A549 (cell line): ENCODE results near the gene C17orf75. TPM values are rescaled to one million over a fixed set of nuclear protein-coding genes. Genes with fewer than 3 reads are reported as not detected.

Experiments used
- ATAC-seq, 2 experiments: fragments of 200-7000 bp in 1 of 2; fragments of >200 bp in 1 of 2; cut with Nextera tagmentation in 1 of 2; cut with Tn5 transposase in 1 of 2; 3 replicates each; pipeline versions ENCODE4 v1.8.0 to v1.9.1; 2018 to 2020; ENCODE audit warnings: mild to moderate bottlenecking in 1 of 2, moderate library complexity in 1 of 2
- CTCF ChIA-PET: fragments of 300-600 bp; sonication (Branson Sonifier 250); formaldehyde crosslinking; extraction: SDS; loops from one replicate; lab custom pipeline; 2021; ENCODE audit warnings: antibody characterized with exemption, inconsistent platforms; lab: Yijun Ruan, JAX
- POLR2A ChIA-PET: fragments of 350-600 bp; formaldehyde crosslinking; extraction: SDS; loops from one replicate; lab custom pipeline; 2021; ENCODE audit warnings: antibody characterized with exemption, inconsistent platforms; lab: Yijun Ruan, JAX
- DNase-seq, 2 experiments: peaks; one replicate each; pipeline versions ENCODE4 v3.0.0 to v3.0.0-alpha.2; 2011 to 2016; ENCODE audit warnings: low read depth in 1 of 2, low spot score in 1 of 2
- FAIRE-seq: peaks from 2 replicates; lab custom pipeline; 2011; peaks lifted over from hg19 to GRCh38; lab: Jason Lieb, UNC
- H3K27ac ChIP-seq, 2 experiments: fragments of >200 bp; sonication (Bioruptor Twin); formaldehyde crosslinking; 3 replicates each; pipeline ENCODE4 v1.5.1; 2016 to 2017
- H3K4me1 ChIP-seq: fragments of >200 bp; sonication (Bioruptor Twin); formaldehyde crosslinking; 3 replicates; pipeline ENCODE4 v1.6.1; 2016
- H3K4me2 ChIP-seq: fragments of >200 bp; sonication (Bioruptor Twin); formaldehyde crosslinking; 3 replicates; pipeline ENCODE4 v1.6.1; 2016
- H3K4me3 ChIP-seq: fragments of >200 bp; sonication (Bioruptor Twin); formaldehyde crosslinking; 3 replicates; pipeline ENCODE4 v1.5.1; 2016
- H3K9me3 ChIP-seq: fragments of >200 bp; sonication (Bioruptor Twin); formaldehyde crosslinking; 3 replicates; pipeline ENCODE4 v1.6.1; 2016
- ATOH8 ChIP-seq: fragments of 250-450 bp; sonication (Bioruptor Pico); IDR thresholded peaks from 2 replicates; pipeline ENCODE4 v1.5.0; 2020; ENCODE audit warnings: low read depth, mild to moderate bottlenecking, moderate library complexity
- CBX2 ChIP-seq: fragments of 200-600 bp; sonication (generic); IDR thresholded peaks from 2 replicates; pipeline ENCODE4 v1.6.1; 2016; ENCODE audit warnings: low read depth, mild to moderate bottlenecking, borderline replicate concordance
- CBX8 ChIP-seq: fragments of 200-600 bp; sonication (generic); IDR thresholded peaks from 2 replicates; pipeline ENCODE4 v1.6.1; 2016
- CTCF ChIP-seq: fragments of >200 bp; sonication (Bioruptor Twin); formaldehyde crosslinking; IDR thresholded peaks from 3 replicates; pipeline ENCODE4 v1.5.1; 2016
- EP300 ChIP-seq, 2 experiments: fragments of >200 bp; sonication (Bioruptor Twin); formaldehyde crosslinking; IDR thresholded peaks; 2 replicates in 1 of 2; 3 replicates in 1 of 2; pipeline ENCODE4 v1.6.1; 2016 to 2017
- FOSB ChIP-seq: fragments of 250-450 bp; sonication (Bioruptor Pico); IDR thresholded peaks from 2 replicates; pipeline ENCODE4 v1.5.0; 2020; ENCODE audit warnings: mild to moderate bottlenecking, moderate library complexity
- FOSL2 ChIP-seq, 2 experiments: fragments of 450-650 bp in 1 of 2; fragments of >200 bp in 1 of 2; sonication (Bioruptor Twin) in 1 of 2; formaldehyde crosslinking; IDR thresholded peaks; 2 replicates each; pipeline versions ENCODE4 v1.5.0 to v1.6.1; 2016 to 2020; ENCODE audit warnings: mild to moderate bottlenecking in 1 of 2, moderate library complexity in 1 of 2
- HDAC2 ChIP-seq: fragments of 200-600 bp; sonication (generic); IDR thresholded peaks from 2 replicates; pipeline ENCODE4 v1.6.1; 2016
- HOXA7 ChIP-seq: fragments of 250-450 bp; sonication (Bioruptor Pico); IDR thresholded peaks from 2 replicates; pipeline ENCODE4 v1.5.0; 2020; ENCODE audit warnings: mild to moderate bottlenecking, moderate library complexity
- HOXB5 ChIP-seq: fragments of 250-450 bp; sonication (Bioruptor Pico); IDR thresholded peaks from 2 replicates; pipeline ENCODE4 v1.5.0; 2020; ENCODE audit warnings: mild to moderate bottlenecking, moderate library complexity
- JUN ChIP-seq, 2 experiments: fragments of >200 bp; sonication (Bioruptor Twin); formaldehyde crosslinking; IDR thresholded peaks; 2 replicates in 1 of 2; 3 replicates in 1 of 2; pipeline ENCODE4 v1.6.1; 2016 to 2017
- KDM1A ChIP-seq: fragments of 200-600 bp; sonication (generic); IDR thresholded peaks from 2 replicates; pipeline ENCODE4 v1.6.1; 2016; ENCODE audit warnings: low read depth, mild to moderate bottlenecking
- KDM5A ChIP-seq: fragments of 200-600 bp; sonication (generic); IDR thresholded peaks from 2 replicates; pipeline ENCODE4 v1.6.1; 2016; ENCODE audit warnings: antibody characterized with exemption, mild to moderate bottlenecking
- MAX ChIP-seq: IDR thresholded peaks from 2 replicates; pipeline ENCODE4 v1.6.1; 2012
- MYC ChIP-seq: IDR thresholded peaks from 2 replicates; pipeline ENCODE4 v1.6.1; 2012; ENCODE audit warnings: mild to moderate bottlenecking, inconsistent platforms, low read length, improper control_type of control experiment, borderline replicate concordance
- NFE2L2 ChIP-seq: fragments of 150-350 bp; conservative IDR thresholded peaks from 2 replicates; pipeline ENCODE4 v1.6.1; 2014; ENCODE audit warnings: low read length
- NPAS2 ChIP-seq: fragments of 250-450 bp; sonication (Bioruptor Pico); IDR thresholded peaks from 2 replicates; pipeline ENCODE4 v1.8.0; 2022; ENCODE audit warnings: mild to moderate bottlenecking, moderate library complexity, borderline replicate concordance
- NR3C1 ChIP-seq: fragments of >200 bp; sonication (Bioruptor Twin); formaldehyde crosslinking; IDR thresholded peaks from 3 replicates; pipeline ENCODE4 v1.6.1; 2017
- PHF8 ChIP-seq: fragments of 200-600 bp; sonication (generic); IDR thresholded peaks from 2 replicates; pipeline ENCODE4 v1.6.1; 2016; ENCODE audit warnings: low read depth, mild to moderate bottlenecking, antibody characterized with exemption, moderate library complexity, borderline replicate concordance
- POLR2A ChIP-seq: IDR thresholded peaks from 2 replicates; pipeline ENCODE4 v1.6.1; 2012; ENCODE audit warnings: mild to moderate bottlenecking, low read length
- RAD21 ChIP-seq, 2 experiments: fragments of >200 bp in 1 of 2; sonication (Bioruptor Twin) in 1 of 2; formaldehyde crosslinking in 1 of 2; IDR thresholded peaks in 1 of 2; conservative IDR thresholded peaks in 1 of 2; 2 replicates in 1 of 2; 3 replicates in 1 of 2; pipeline ENCODE4 v1.6.1; 2012 to 2018; ENCODE audit warnings: inconsistent platforms in 1 of 2
- RCOR1 ChIP-seq: fragments of 150-350 bp; IDR thresholded peaks from 2 replicates; pipeline ENCODE4 v1.6.1; 2014; ENCODE audit warnings: antibody characterized with exemption, low read length, low read depth
- REST ChIP-seq: fragments of 200-600 bp; sonication (generic); IDR thresholded peaks from 2 replicates; pipeline ENCODE4 v1.6.1; 2016; ENCODE audit warnings: antibody characterized with exemption, mild to moderate bottlenecking, moderate library complexity
- SMC3 ChIP-seq: fragments of >200 bp; sonication (Bioruptor Twin); formaldehyde crosslinking; IDR thresholded peaks from 3 replicates; pipeline ENCODE4 v1.6.1; 2018; ENCODE audit warnings: inconsistent platforms
- USF2 ChIP-seq: fragments of 450-650 bp; IDR thresholded peaks from 2 replicates; pipeline ENCODE4 v1.6.1; 2014; ENCODE audit warnings: antibody characterized with exemption
- ZC3H11A ChIP-seq: fragments of 450-650 bp; IDR thresholded peaks from 2 replicates; pipeline ENCODE4 v1.6.1; 2014; ENCODE audit warnings: antibody characterized with exemption, mild to moderate bottlenecking
- WGBS: methylation state at CpG from one replicate; pipeline ENCODE4 v1.1.6; 2017; ENCODE audit errors: missing lambda C conversion rate; 5-methylcytosine and 5-hydroxymethylcytosine counted together
- polyA plus RNA-seq, 4 experiments: library from polyadenylated mRNA; depleted of rRNA in 3 of 4; stranded (reverse); fragments of >200 nt; fragmentation: RNase III in 1 of 4; extraction: RNeasy Plus Mini Kit Qiagen cat#74134 plus additional on column Dnase treatment in 1 of 4; gene quantifications; 2 replicates in 3 of 4; 3 replicates in 1 of 4; pipeline ENCODE4 v1.2.3, GENCODE V29; 2011 to 2017

The C17orf75 gene
- polyA plus RNA-seq, 2 of the 4 experiments (the other 2 are of a cell fraction) = 36.3 to 49.6 TPM

- no peak overlapping the region for H3K27ac ChIP-seq
- H3K9me3 ChIP-seq = no peaks in the 10 kb centered on the region
- no peak for DNase-seq
- TF ChIP-seq HDAC2 = no peak
- no peak for TF ChIP-seq MYC
- TF ChIP-seq MAX = no peak
- no peak for TF ChIP-seq CTCF
- no peak for TF ChIP-seq SMC3
- TF ChIP-seq NR3C1 = no peak
- TF ChIP-seq NPAS2 (CRISPR knock-in tag) = no peak
- no peak for TF ChIP-seq CBX2
- H3K4me1 ChIP-seq = no peaks in the 10 kb centered on the region
- ChIA-PET CTCF (interaction anchor here (1.2 to 3.9 kb wide), 5 partner anchors 14 to 131 kb away, joined by 3 to 40 read pairs (median 4); no protein-coding TSS in a partner anchor), POLR2A (no interaction called here)
- H3K4me2 ChIP-seq = no peak overlapping the region
- no peak for ATAC-seq
- FAIRE-seq = no peak
- H3K4me3 ChIP-seq = no peak overlapping the region
These were observed 6.9 kb downstream of the C17orf75 start for GRCh38 chr17:32335046-32335445.

- Histone ChIP-seq H3K27ac (no peak overlapping the region), H3K4me3 (no peak overlapping the region), H3K4me2 (no peak overlapping the region), H3K9me3 (no peaks in the 10 kb centered on the region), H3K4me1 (no peaks in the 10 kb centered on the region)
- TF ChIP-seq ZC3H11A = no peak
- no peak for ATAC-seq
- no peak for DNase-seq
- 93% methylated on average over 2 of the region's 2 CpGs for WGBS
- ChIA-PET POLR2A (no interaction called here), CTCF (interaction anchor here (1.0 to 3.9 kb wide), 4 partner anchors 11 to 45 kb away, joined by 3 to 40 read pairs (median 5); no protein-coding TSS in a partner anchor)
- peak; percentile 18 for FAIRE-seq
These were observed 8.8 kb downstream of the C17orf75 start for GRCh38 chr17:32333187-32333586.

GRCh38 chr17:32331243-32332040 lies 10.5 kb downstream of the C17orf75 start:
- ChIA-PET CTCF (interaction anchor here (0.8 to 3.6 kb wide), 6 partner anchors 8 to 79 kb away, joined by 3 to 35 read pairs (median 4); no protein-coding TSS in a partner anchor), POLR2A (interaction anchor here (1.2 kb wide), 1 partner anchor 71 kb away, joined by 4 read pairs; no protein-coding TSS in a partner anchor)
- Histone ChIP-seq H3K4me1 (no peaks in the 10 kb centered on the region), H3K9me3 (no peaks in the 10 kb centered on the region), H3K4me2 (no peak overlapping the region), H3K4me3 (no peak overlapping the region), H3K27ac (no peak overlapping the region)
- no peak for DNase-seq
- TF ChIP-seq REST (no peak), RAD21 (conservative IDR thresholded peaks at IDR 0.05 in 1 of 2, IDR thresholded peaks at IDR 0.05 in 1 of 2) (no peak), HOXA7 (no peak), FOSB (CRISPR knock-in tag) (no peak), HOXB5 (CRISPR knock-in tag) (no peak), HDAC2 (no peak), KDM5A (no peak), RCOR1 (no peak), ATOH8 (CRISPR knock-in tag) (no peak), PHF8 (no peak), JUN (IDR thresholded peaks at IDR 0.05) (no peak), FOSL2 (IDR thresholded peaks at IDR 0.05) (no peak), FOSL2 (CRISPR knock-in tag; IDR thresholded peaks at IDR 0.05) (no peak), ZC3H11A (no peak), USF2 (no peak), POLR2A (no peak), KDM1A (no peak), NFE2L2 (no peak), CBX8 (no peak), EP300 (IDR thresholded peaks at IDR 0.05) (no peak)
- ATAC-seq = no peak
- WGBS = 92% methylated on average over 3 of the region's 3 CpGs
- peak; percentile 32 for FAIRE-seq
